HepG2 (cell line): ENCODE data around the gene PTGR3. TPM values are rescaled to one million over a fixed set of nuclear protein-coding genes. Genes with fewer than 3 reads are reported as not detected.
A peak's percentile ranks its signal among the peaks of the same experiment; 100 is the strongest.

Experiments
- ATAC-seq: fragments of 200-7000 bp; cut with Tn5 transposase; 3 replicates; pipeline ENCODE4 v1.9.1; 2020; ENCODE audit warnings: mild to moderate bottlenecking, moderate library complexity
- BruUV-seq: library from RNA; stranded (reverse); fragments of 400-500 nt; replicated peaks from 2 replicates; lab custom pipeline; 2021; lab: Mats Ljungman, UMichigan
- CTCF ChIA-PET: fragments of 300-600 bp; formaldehyde crosslinking; extraction: SDS; loops from one replicate; lab custom pipeline; 2021; ENCODE audit warnings: low total read pairs, inconsistent platforms, low intra/inter-chr PET ratio; lab: Yijun Ruan, JAX
- POLR2A ChIA-PET: fragments of 350-600 bp; sonication (Branson Sonifier 250); formaldehyde crosslinking; loops from one replicate; lab custom pipeline; 2020; ENCODE audit warnings: antibody characterized with exemption, inconsistent platforms; lab: Yijun Ruan, JAX
- DNase-seq: peaks from one replicate; pipeline ENCODE4 v3.0.0-alpha.2; 2015; ENCODE audit warnings: low spot score
- FAIRE-seq: peaks from 3 replicates; lab custom pipeline; 2011; peaks lifted over from hg19 to GRCh38; lab: Jason Lieb, UNC
- H2AFZ ChIP-seq: one replicate; pipeline ENCODE4 v1.6.1; 2011; ENCODE audit warnings: low read length, inconsistent platforms
- H3K27ac ChIP-seq: fragments of 300-600 bp; 3 replicates; pipeline ENCODE4 v1.8.0; 2011; ENCODE audit warnings: mixed run types, mild to moderate bottlenecking, mixed read lengths, low read length, inconsistent platforms; ENCODE audit not compliant: insufficient read depth; ENCODE audit errors: extremely low read length
- H3K27me3 ChIP-seq, 2 experiments: fragments of 200-600 bp in 1 of 2; 2 replicates in 1 of 2; 3 replicates in 1 of 2; pipeline versions ENCODE4 v1.6.0 to v1.8.0; 2011; ENCODE audit warnings: low read length in 2 of 2, mild to moderate bottlenecking in 2 of 2, moderate library complexity in 2 of 2, inconsistent platforms in 1 of 2; ENCODE audit not compliant: insufficient read depth in 2 of 2, control insufficient read depth in 1 of 2
- H3K36me3 ChIP-seq, 2 experiments: fragments of 200-600 bp in 1 of 2; replicated peaks in 1 of 2; 2 replicates in 1 of 2; 3 replicates in 1 of 2; pipeline versions ENCODE4 v1.5.1 to v1.8.0; 2011; ENCODE audit warnings: low read length in 2 of 2, inconsistent platforms in 1 of 2; ENCODE audit not compliant: insufficient read depth in 2 of 2, control insufficient read depth in 1 of 2
- H3K4me1 ChIP-seq: 2 replicates; pipeline ENCODE4 v1.5.1; 2012; ENCODE audit warnings: low read length, inconsistent platforms; ENCODE audit not compliant: insufficient read depth
- H3K4me2 ChIP-seq: 2 replicates; pipeline ENCODE4 v1.6.0; 2011; ENCODE audit warnings: low read depth, low read length, inconsistent platforms
- H3K4me3 ChIP-seq, 3 experiments: fragments of 200-600 bp in 1 of 3; sonication (generic), shearing (Covaris generic) in 1 of 3; replicated peaks in 1 of 3; 2 replicates each; pipeline ENCODE4 v1.5.1; 2011 to 2016; ENCODE audit warnings: low read length in 3 of 3, inconsistent platforms in 2 of 3, low read depth in 2 of 3, mild to moderate bottlenecking in 2 of 3, control low read depth in 1 of 3, mixed read lengths in 1 of 3; ENCODE audit not compliant: insufficient read depth in 1 of 3
- H3K79me2 ChIP-seq: one replicate; pipeline ENCODE4 v1.6.1; 2011; ENCODE audit warnings: low read length, inconsistent platforms; ENCODE audit not compliant: insufficient read depth
- H3K9ac ChIP-seq: 2 replicates; pipeline ENCODE4 v1.6.0; 2011; ENCODE audit warnings: mild to moderate bottlenecking, low read depth, low read length, inconsistent platforms; ENCODE audit not compliant: insufficient read depth
- H3K9me3 ChIP-seq: 2 replicates; pipeline ENCODE4 v1.5.1; 2012; ENCODE audit warnings: mild to moderate bottlenecking, low read length
- H4K20me1 ChIP-seq: 2 replicates; pipeline ENCODE4 v1.6.0; 2011; ENCODE audit warnings: inconsistent platforms, mild to moderate bottlenecking, low read length, moderate library complexity; ENCODE audit not compliant: insufficient read depth
- ARID2 ChIP-seq: sonication (generic); formaldehyde crosslinking; IDR thresholded peaks from 2 replicates; pipeline ENCODE4 v1.8.1; 2022; ENCODE audit warnings: mild to moderate bottlenecking, missing genetic modification reagents, borderline replicate concordance
- EHMT2 ChIP-seq: fragments of 200-600 bp; sonication (generic); IDR thresholded peaks from 2 replicates; pipeline ENCODE4 v1.7.0; 2017; ENCODE audit warnings: antibody characterized with exemption, low read depth, low read length, borderline replicate concordance
- FLYWCH1 ChIP-seq: sonication (generic); formaldehyde crosslinking; IDR thresholded peaks from 2 replicates; pipeline ENCODE4 v1.8.1; 2023; ENCODE audit warnings: mild to moderate bottlenecking, missing genetic modification reagents
- KDM1A ChIP-seq: IDR thresholded peaks from 2 replicates; pipeline ENCODE4 v1.6.1; 2016; ENCODE audit warnings: missing compliant biosample characterization
- KLF9 ChIP-seq: IDR thresholded peaks from 2 replicates; pipeline ENCODE4 v1.6.1; 2016; ENCODE audit warnings: low read depth
- NFE2L1 ChIP-seq: sonication (generic); formaldehyde crosslinking; IDR thresholded peaks from 2 replicates; pipeline ENCODE4 v1.4.0; 2020; ENCODE audit warnings: missing genetic modification reagents, mild to moderate bottlenecking, borderline replicate concordance
- PRPF4 ChIP-seq: fragments of 200-400 bp; formaldehyde crosslinking; IDR thresholded peaks from 2 replicates; pipeline ENCODE4 v1.6.1; 2016; ENCODE audit warnings: low read length, low read depth; ENCODE audit not compliant: poor library complexity, severe bottlenecking
- ZFP82 ChIP-seq: sonication (generic); formaldehyde crosslinking; IDR thresholded peaks from 2 replicates; pipeline ENCODE4 v1.5.1; 2020; ENCODE audit warnings: mild to moderate bottlenecking, missing genetic modification reagents, borderline replicate concordance
- ZNF441 ChIP-seq: sonication (generic); formaldehyde crosslinking; IDR thresholded peaks from 2 replicates; pipeline ENCODE4 v1.7.0; 2021; ENCODE audit warnings: missing genetic modification reagents, borderline replicate concordance
- WGBS: methylation state at CpG from one replicate; pipeline ENCODE4 v1.1.6; 2017; ENCODE audit warnings: low lambda C conversion rate; 5-methylcytosine and 5-hydroxymethylcytosine counted together
- in situ Hi-C: cut with HindIII; loops from 2 replicates; pipeline ENCODE4 v1.10.0; 2017; ENCODE audit warnings: low pct_unique_long_range_greater_than_20kb; ENCODE audit not compliant: extremely low pct_ligation_motif_present
- intact Hi-C: fragments of 100-400 bp; cut with micrococcal nuclease; formaldehyde crosslinking; loops from one replicate; pipeline ENCODE4 v1.10.0; 2022; ENCODE audit not compliant: unreplicated experiment
- polyA plus RNA-seq, 8 experiments: library from polyadenylated mRNA; depleted of rRNA in 3 of 8; stranded (reverse) in 7 of 8; unstranded in 1 of 8; fragments of >200 nt; fragmentation: Illumina TruSeq in 4 of 8; extraction: Trizol in 4 of 8; gene quantifications; 2 replicates each; pipeline versions ENCODE4 v1.2.1 to v1.2.3, GENCODE V29; 2011 to 2016; ENCODE audit warnings: low read depth in 4 of 8, missing spikeins in 1 of 8, mixed read lengths in 1 of 8; ENCODE audit not compliant: insufficient read depth in 1 of 8
- total RNA-seq, 5 experiments: library from RNA; depleted of rRNA; stranded (reverse); fragments of >200 nt; fragmentation: Illumina TruSeq; extraction: Trizol; gene quantifications; 2 replicates each; pipeline ENCODE4 v1.2.3, GENCODE V29; 2016; ENCODE audit warnings: low read depth in 1 of 5
- TF ChIP-seq, protein P1 (sequence below): sonication (generic); formaldehyde crosslinking; conservative IDR thresholded peaks from 2 replicates; pipeline ENCODE4 v1.8.0; 2022; ENCODE audit warnings: low read depth, missing genetic modification reagents
- TF ChIP-seq, protein P2 (sequence below): sonication (generic); formaldehyde crosslinking; IDR thresholded peaks from 2 replicates; pipeline ENCODE4 v1.4.0; 2020; ENCODE audit warnings: mild to moderate bottlenecking, missing genetic modification reagents
- TF ChIP-seq, protein P3 (sequence below): sonication (generic); formaldehyde crosslinking; IDR thresholded peaks from 2 replicates; pipeline ENCODE4 v1.4.0; 2020; ENCODE audit warnings: missing genetic modification reagents
- TF ChIP-seq, protein P4 (sequence below): sonication (generic); formaldehyde crosslinking; IDR thresholded peaks from 2 replicates; pipeline ENCODE4 v1.5.1; 2020; ENCODE audit warnings: missing genetic modification reagents, mild to moderate bottlenecking, borderline replicate concordance

PTGR3 gene
- total and polyA plus RNA-seq, 2 of the 13 experiments (the other 11 are each of a cell fraction or from before 2014, with no cell fraction given), result 11.5 to 25.3 TPM

DNA sequence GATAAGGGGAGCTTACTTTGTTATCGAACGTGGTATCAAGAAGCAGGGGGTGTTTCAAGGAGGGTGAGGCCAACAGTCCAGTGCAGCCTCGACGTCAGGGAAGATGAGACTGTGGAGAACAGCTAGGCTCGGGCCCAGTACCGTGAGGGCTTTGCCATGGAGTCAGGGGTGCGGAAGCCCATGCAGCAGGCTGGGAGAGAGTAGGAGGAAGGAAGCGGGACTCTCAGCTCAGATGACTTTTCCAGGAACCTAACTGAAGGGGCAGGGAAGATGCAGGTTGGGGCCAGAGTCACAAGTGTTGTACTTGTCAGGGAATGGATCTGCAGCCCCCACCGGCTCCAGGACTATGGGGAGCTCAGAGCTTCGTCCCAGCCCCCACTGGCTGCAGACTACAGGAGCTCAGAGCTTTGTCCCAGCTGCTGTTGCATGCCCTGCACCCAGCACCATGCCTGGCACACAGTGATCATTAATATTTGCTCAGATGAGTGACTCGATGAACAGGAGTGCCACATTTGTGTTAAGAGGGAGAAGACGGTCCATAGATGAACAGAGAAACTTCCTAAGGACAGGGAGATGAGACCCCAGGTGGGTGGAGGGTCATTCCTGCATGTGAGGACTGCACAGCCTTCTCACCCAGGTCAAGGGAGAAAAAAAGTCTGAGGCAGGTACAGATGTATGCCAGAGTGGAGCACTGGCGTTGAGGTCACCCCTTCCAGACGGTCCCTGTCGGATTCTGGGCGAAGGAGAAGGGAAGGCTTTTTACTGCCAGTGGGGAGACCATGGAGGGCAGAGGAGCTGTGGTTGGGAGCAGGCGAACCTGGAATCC, 36.4 kb downstream of the PTGR3 start:
- Histone ChIP-seq H3K9me3 (no peaks in the 10 kb centered on the region), H3K4me3 (no peak overlapping the region; a peak in 1 of 6 replicates), H3K4me2 (peak overlapping the region; percentile 42; the same call in 1 of the 2 replicates), H3K36me3 (no peaks in the 10 kb centered on the region), H4K20me1 (no peaks in the 10 kb centered on the region), H2AFZ (no peak overlapping the region), H3K27ac (no peak overlapping the region), H3K4me1 (peaks cover 12% of the 10 kb centered on the region), H3K9ac (no peak overlapping the region), H3K27me3 (peaks cover 3 to 18% of the 10 kb centered on the region in 2 experiments; a peak in 4 of 5 replicates), H3K79me2 (no peaks in the 10 kb centered on the region)
- intact Hi-C loops (no loop called here), in situ Hi-C loops (loop anchor here (25.0 kb wide), 1 partner anchor 315 kb away; no protein-coding TSS in a partner anchor)
- DNase-seq (no peak), ATAC-seq (no peak; the same call in none of the 3 replicates), FAIRE-seq (no peak)
- ChIA-PET CTCF (no interaction called here), POLR2A (no interaction called here)
- BruUV-seq, result no TSS peak
- 57% methylated on average over 15 of the region's 17 CpGs for WGBS
- TF ChIP-seq ZFP82, result no peak
- no peak for TF ChIP-seq PRPF4
- no peak for TF ChIP-seq EHMT2
- TF ChIP-seq, protein P1, sequence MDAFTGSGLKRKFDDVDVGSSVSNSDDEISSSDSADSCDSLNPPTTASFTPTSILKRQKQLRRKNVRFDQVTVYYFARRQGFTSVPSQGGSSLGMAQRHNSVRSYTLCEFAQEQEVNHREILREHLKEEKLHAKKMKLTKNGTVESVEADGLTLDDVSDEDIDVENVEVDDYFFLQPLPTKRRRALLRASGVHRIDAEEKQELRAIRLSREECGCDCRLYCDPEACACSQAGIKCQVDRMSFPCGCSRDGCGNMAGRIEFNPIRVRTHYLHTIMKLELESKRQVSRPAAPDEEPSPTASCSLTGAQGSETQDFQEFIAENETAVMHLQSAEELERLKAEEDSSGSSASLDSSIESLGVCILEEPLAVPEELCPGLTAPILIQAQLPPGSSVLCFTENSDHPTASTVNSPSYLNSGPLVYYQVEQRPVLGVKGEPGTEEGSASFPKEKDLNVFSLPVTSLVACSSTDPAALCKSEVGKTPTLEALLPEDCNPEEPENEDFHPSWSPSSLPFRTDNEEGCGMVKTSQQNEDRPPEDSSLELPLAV (CRISPR knock-in tag), result no peak
- TF ChIP-seq, protein P2, sequence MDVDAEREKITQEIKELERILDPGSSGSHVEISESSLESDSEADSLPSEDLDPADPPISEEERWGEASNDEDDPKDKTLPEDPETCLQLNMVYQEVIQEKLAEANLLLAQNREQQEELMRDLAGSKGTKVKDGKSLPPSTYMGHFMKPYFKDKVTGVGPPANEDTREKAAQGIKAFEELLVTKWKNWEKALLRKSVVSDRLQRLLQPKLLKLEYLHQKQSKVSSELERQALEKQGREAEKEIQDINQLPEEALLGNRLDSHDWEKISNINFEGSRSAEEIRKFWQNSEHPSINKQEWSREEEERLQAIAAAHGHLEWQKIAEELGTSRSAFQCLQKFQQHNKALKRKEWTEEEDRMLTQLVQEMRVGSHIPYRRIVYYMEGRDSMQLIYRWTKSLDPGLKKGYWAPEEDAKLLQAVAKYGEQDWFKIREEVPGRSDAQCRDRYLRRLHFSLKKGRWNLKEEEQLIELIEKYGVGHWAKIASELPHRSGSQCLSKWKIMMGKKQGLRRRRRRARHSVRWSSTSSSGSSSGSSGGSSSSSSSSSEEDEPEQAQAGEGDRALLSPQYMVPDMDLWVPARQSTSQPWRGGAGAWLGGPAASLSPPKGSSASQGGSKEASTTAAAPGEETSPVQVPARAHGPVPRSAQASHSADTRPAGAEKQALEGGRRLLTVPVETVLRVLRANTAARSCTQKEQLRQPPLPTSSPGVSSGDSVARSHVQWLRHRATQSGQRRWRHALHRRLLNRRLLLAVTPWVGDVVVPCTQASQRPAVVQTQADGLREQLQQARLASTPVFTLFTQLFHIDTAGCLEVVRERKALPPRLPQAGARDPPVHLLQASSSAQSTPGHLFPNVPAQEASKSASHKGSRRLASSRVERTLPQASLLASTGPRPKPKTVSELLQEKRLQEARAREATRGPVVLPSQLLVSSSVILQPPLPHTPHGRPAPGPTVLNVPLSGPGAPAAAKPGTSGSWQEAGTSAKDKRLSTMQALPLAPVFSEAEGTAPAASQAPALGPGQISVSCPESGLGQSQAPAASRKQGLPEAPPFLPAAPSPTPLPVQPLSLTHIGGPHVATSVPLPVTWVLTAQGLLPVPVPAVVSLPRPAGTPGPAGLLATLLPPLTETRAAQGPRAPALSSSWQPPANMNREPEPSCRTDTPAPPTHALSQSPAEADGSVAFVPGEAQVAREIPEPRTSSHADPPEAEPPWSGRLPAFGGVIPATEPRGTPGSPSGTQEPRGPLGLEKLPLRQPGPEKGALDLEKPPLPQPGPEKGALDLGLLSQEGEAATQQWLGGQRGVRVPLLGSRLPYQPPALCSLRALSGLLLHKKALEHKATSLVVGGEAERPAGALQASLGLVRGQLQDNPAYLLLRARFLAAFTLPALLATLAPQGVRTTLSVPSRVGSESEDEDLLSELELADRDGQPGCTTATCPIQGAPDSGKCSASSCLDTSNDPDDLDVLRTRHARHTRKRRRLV (CRISPR knock-in tag), result no peak
- no peak for TF ChIP-seq ARID2 (CRISPR knock-in tag)
- TF ChIP-seq FLYWCH1 (CRISPR knock-in tag), result no peak
- TF ChIP-seq ZNF441 (CRISPR knock-in tag), result no peak
- no peak for TF ChIP-seq KLF9 (CRISPR knock-in tag)
- TF ChIP-seq, protein P3, sequence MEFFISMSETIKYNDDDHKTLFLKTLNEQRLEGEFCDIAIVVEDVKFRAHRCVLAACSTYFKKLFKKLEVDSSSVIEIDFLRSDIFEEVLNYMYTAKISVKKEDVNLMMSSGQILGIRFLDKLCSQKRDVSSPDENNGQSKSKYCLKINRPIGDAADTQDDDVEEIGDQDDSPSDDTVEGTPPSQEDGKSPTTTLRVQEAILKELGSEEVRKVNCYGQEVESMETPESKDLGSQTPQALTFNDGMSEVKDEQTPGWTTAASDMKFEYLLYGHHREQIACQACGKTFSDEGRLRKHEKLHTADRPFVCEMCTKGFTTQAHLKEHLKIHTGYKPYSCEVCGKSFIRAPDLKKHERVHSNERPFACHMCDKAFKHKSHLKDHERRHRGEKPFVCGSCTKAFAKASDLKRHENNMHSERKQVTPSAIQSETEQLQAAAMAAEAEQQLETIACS, result no peak
- no peak for TF ChIP-seq NFE2L1 (CRISPR knock-in tag)
- TF ChIP-seq, protein P4, sequence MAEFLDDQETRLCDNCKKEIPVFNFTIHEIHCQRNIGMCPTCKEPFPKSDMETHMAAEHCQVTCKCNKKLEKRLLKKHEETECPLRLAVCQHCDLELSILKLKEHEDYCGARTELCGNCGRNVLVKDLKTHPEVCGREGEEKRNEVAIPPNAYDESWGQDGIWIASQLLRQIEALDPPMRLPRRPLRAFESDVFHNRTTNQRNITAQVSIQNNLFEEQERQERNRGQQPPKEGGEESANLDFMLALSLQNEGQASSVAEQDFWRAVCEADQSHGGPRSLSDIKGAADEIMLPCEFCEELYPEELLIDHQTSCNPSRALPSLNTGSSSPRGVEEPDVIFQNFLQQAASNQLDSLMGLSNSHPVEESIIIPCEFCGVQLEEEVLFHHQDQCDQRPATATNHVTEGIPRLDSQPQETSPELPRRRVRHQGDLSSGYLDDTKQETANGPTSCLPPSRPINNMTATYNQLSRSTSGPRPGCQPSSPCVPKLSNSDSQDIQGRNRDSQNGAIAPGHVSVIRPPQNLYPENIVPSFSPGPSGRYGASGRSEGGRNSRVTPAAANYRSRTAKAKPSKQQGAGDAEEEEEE, result no peak
- no peak for TF ChIP-seq KDM1A (CRISPR knock-in tag)
